ENCODE measurements around the gene HAUS7. TPM values are rescaled to one million over a fixed set of nuclear protein-coding genes. Genes with fewer than 3 reads are reported as not detected.

HAUS7 gene
- polyA plus RNA-seq, 1 donor (not counting 4 experiments of a cell fraction or from before 2014, with no cell fraction given): 13.8 TPM

DNA sequence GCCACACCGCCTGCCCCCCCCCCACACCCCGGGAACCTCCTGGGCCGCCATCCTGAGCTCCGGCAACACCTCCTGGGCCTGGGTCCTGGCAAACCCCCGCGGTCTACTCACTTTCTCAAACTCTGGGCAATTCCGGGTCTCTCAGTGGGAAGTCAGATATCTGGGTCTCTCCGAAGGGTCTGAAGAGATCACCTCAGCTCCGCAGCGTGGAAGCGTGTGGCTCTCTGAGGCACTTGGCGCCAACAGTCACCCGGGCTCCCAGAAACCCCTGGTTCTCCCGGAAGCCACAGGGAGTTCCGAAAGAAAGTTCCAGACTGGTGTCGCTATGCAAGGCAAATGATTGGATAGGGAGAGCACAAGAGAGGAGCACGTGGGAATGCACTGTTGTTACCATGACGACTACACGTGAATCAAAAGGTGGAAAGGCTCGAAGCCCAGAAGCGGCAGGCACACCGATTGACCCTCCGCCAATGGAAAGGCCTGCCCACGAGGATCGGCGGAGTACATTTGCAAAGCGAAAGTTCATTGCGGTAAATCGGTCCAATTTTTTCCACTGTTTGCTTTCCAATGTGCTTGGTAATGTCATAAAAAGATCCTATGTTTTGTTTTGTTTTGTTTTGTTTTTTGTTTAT, 69.1 kb downstream of the HAUS7 start, which contains the start of gene PNMA6E:
Gene PNMA6E (minus strand): TSS at position 218 of the 632 bp plus-strand sequence. CDS start 2,501 bp downstream, outside the sequence.
- Histone ChIP-seq H3K9me1 (ENCODE audit: control insufficient read depth, extremely low read depth, insufficient read depth, low read length) (no peaks in the 10 kb centered on the region), H3K27me3 (ENCODE audit: control insufficient read depth, extremely low read depth, insufficient read depth, low read length) (no peaks in the 10 kb centered on the region), H3K27ac (ENCODE audit: control insufficient read depth, insufficient read depth, low read length) (no peak within 1 kb of the TSS), H4K20me1 (ENCODE audit: control insufficient read depth, extremely low read depth, insufficient read depth, low read length) (no peaks in the 10 kb centered on the region), H3K36me3 (ENCODE audit: control insufficient read depth in 2 of 2, extremely low read depth in 1 of 2, insufficient read depth in 2 of 2, low read length in 2 of 2) (no peaks in the 10 kb centered on the region), H3K79me2 (ENCODE audit: control insufficient read depth, insufficient read depth, low read length) (no peaks in the 10 kb centered on the region), H3K4me2 (ENCODE audit: control insufficient read depth, extremely low read depth, insufficient read depth, low read depth, low read length) (no peak within 1 kb of the TSS), H2AFZ (ENCODE audit: control insufficient read depth, low read length) (no peak within 1 kb of the TSS), H3K4me1 (ENCODE audit: control insufficient read depth, extremely low read depth, insufficient read depth, low read length) (no peaks in the 10 kb centered on the region), H3K9me3 (ENCODE audit: control insufficient read depth, low read depth, low read length) (no peaks in the 10 kb centered on the region), H3K9ac (ENCODE audit: control insufficient read depth, extremely low read depth, insufficient read depth, low read length) (no peak within 1 kb of the TSS), H3K4me3 (ENCODE audit: control insufficient read depth in 2 of 3, extremely low read depth in 1 of 3, insufficient read depth in 2 of 3, low read depth in 1 of 3, low read length in 3 of 3) (no peak within 1 kb of the TSS)
- dilution Hi-C loops (cut with MboI; ENCODE audit: extremely low pct_ligation_motif_present, low sequenced_read_pairs): no loop called here
- no peak for DNase-seq (ENCODE audit: low read depth, low spot score)
- TF ChIP-seq, protein P1, sequence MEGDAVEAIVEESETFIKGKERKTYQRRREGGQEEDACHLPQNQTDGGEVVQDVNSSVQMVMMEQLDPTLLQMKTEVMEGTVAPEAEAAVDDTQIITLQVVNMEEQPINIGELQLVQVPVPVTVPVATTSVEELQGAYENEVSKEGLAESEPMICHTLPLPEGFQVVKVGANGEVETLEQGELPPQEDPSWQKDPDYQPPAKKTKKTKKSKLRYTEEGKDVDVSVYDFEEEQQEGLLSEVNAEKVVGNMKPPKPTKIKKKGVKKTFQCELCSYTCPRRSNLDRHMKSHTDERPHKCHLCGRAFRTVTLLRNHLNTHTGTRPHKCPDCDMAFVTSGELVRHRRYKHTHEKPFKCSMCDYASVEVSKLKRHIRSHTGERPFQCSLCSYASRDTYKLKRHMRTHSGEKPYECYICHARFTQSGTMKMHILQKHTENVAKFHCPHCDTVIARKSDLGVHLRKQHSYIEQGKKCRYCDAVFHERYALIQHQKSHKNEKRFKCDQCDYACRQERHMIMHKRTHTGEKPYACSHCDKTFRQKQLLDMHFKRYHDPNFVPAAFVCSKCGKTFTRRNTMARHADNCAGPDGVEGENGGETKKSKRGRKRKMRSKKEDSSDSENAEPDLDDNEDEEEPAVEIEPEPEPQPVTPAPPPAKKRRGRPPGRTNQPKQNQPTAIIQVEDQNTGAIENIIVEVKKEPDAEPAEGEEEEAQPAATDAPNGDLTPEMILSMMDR (optimal IDR thresholded peaks at IDR 0.05 in 1 of 3, IDR thresholded peaks at IDR 0.05 in 1 of 3, conservative IDR thresholded peaks at IDR 0.05 in 1 of 3; ENCODE audit: extremely low read depth in 1 of 3, insufficient read depth in 2 of 3, low read length in 3 of 3): no peak
- TF ChIP-seq EZH2 (IDR thresholded peaks at IDR 0.05; ENCODE audit: low read length): no peak
- no peak for FAIRE-seq

GRCh38 chrX:153400146-153401132, 69.9 kb downstream of the HAUS7 start:
- FAIRE-seq: no peak
- Histone ChIP-seq H3K79me2 (ENCODE audit: control insufficient read depth, insufficient read depth, low read length) (no peaks in the 10 kb centered on the region), H3K9me3 (ENCODE audit: control insufficient read depth, low read depth, low read length) (peaks cover 2% of the 10 kb centered on the region), H3K4me1 (ENCODE audit: control insufficient read depth, extremely low read depth, insufficient read depth, low read length) (no peaks in the 10 kb centered on the region), H3K4me3 (ENCODE audit: control insufficient read depth in 2 of 3, extremely low read depth in 1 of 3, insufficient read depth in 2 of 3, low read depth in 1 of 3, low read length in 3 of 3) (no peak overlapping the region), H3K27me3 (ENCODE audit: control insufficient read depth, extremely low read depth, insufficient read depth, low read length) (no peaks in the 10 kb centered on the region), H4K20me1 (ENCODE audit: control insufficient read depth, extremely low read depth, insufficient read depth, low read length) (no peaks in the 10 kb centered on the region), H2AFZ (ENCODE audit: control insufficient read depth, low read length) (no peak overlapping the region), H3K9ac (ENCODE audit: control insufficient read depth, extremely low read depth, insufficient read depth, low read length) (no peak overlapping the region), H3K4me2 (ENCODE audit: control insufficient read depth, extremely low read depth, insufficient read depth, low read depth, low read length) (no peak overlapping the region), H3K27ac (ENCODE audit: control insufficient read depth, insufficient read depth, low read length) (no peak overlapping the region), H3K9me1 (ENCODE audit: control insufficient read depth, extremely low read depth, insufficient read depth, low read length) (no peaks in the 10 kb centered on the region), H3K36me3 (ENCODE audit: control insufficient read depth in 2 of 2, extremely low read depth in 1 of 2, insufficient read depth in 2 of 2, low read length in 2 of 2) (no peaks in the 10 kb centered on the region)
- no peak for DNase-seq (ENCODE audit: low read depth, low spot score)
- TF ChIP-seq, protein P1 (optimal IDR thresholded peaks at IDR 0.05 in 1 of 3, IDR thresholded peaks at IDR 0.05 in 1 of 3, conservative IDR thresholded peaks at IDR 0.05 in 1 of 3; ENCODE audit: extremely low read depth in 1 of 3, insufficient read depth in 2 of 3, low read length in 3 of 3): peak; percentile 73 to 93 (median 84)
- no peak for TF ChIP-seq EZH2 (IDR thresholded peaks at IDR 0.05; ENCODE audit: low read length)
- dilution Hi-C loops (cut with MboI; ENCODE audit: extremely low pct_ligation_motif_present, low sequenced_read_pairs): no loop called here

Data from keratinocyte (primary cell).